ENCODE results near the gene KXD1. TPM values are rescaled to one million over a fixed set of nuclear protein-coding genes. Genes with fewer than 3 reads are reported as not detected.

The KXD1 gene
- 77.7 and 82.8 TPM in 2 replicates for total RNA-seq
- long read RNA-seq, transcript KXD1-201 (5 exons, 1,426 nt) = major isoform, 15 of 17 reads
- long read RNA-seq, partial matches to known transcripts = 0 of 17 reads
- long read RNA-seq, other reads (novel, unspliced or antisense) = 1 of 17 reads

GRCh38 chr19:18557411-18558201 is at the start of gene KXD1:
TSS of gene KXD1 (plus strand) at chr19:18557870. CDS start at chr19:18562057, 4,187 bp downstream.
- Mint-ChIP-seq H3K27ac (peak within 1 kb of the TSS; percentile 92), H3K36me3 (ENCODE audit: insufficient read depth) (no peaks in the 10 kb centered on the region), H3K27me3 (no peaks in the 10 kb centered on the region), H3K4me1 (ENCODE audit: low read depth) (peaks cover 5% of the 10 kb centered on the region), H3K9me3 (ENCODE audit: low read depth) (no peaks in the 10 kb centered on the region), H3K4me3 (ENCODE audit: low read depth) (peak within 1 kb of the TSS; percentile 84)
- DNase-seq (ENCODE audit: low spot score, unreplicated experiment) = peak; percentile 70
- TF ChIP-seq CTCF (IDR thresholded peaks at IDR 0.05; ENCODE audit: unreplicated experiment) = no peak

DNA sequence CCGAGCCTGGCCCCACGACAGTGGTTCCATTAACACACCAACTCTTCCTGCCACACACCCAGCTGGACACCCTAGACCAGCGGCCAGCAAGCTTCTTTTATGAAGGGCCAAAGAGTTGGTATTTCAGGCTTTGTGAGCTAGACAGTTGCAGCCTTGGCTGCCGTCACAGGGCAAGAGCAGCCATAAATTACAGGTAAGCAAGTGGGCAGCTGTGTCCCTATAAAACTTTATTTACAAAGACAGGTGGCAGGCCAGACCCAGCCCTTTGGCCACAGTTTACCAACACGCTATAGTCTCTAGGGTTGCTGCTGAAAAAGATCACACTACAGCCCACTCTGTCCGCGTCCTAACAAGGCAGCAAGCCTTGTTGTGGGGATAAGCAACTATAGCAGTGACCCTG is 49.1 kb upstream of the KXD1 start:
- Mint-ChIP-seq H3K4me1 (ENCODE audit: low read depth) (peaks cover 34% of the 10 kb centered on the region), H3K27me3 (no peaks in the 10 kb centered on the region), H3K4me3 (ENCODE audit: low read depth) (no peak overlapping the region), H3K27ac (no peak overlapping the region), H3K36me3 (ENCODE audit: insufficient read depth) (no peaks in the 10 kb centered on the region), H3K9me3 (ENCODE audit: low read depth) (no peaks in the 10 kb centered on the region)
- DNase-seq (ENCODE audit: low spot score, unreplicated experiment) = no peak
- no peak for TF ChIP-seq CTCF (IDR thresholded peaks at IDR 0.05; ENCODE audit: unreplicated experiment)

DNA sequence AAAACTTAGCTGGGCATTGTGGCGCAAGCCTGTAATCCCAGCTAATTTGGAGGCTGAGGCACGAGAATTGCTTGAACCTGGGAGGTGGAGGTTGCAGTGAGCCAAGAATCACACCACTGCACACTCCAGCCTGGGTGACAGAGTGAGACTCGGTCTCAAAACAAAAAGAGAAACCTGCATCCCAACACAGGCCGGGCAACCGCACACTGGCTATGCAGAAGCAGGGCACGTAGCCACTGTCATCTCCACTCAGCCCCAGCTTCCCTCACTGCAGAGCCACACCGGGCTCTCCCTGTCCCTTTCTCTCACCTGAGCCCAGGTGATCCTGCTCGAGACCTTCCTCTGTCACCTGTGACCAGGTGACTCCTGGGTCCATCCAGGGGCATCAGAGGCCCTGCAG is 47.5 kb upstream of the KXD1 start:
- no peak for TF ChIP-seq CTCF (IDR thresholded peaks at IDR 0.05; ENCODE audit: unreplicated experiment)
- Mint-ChIP-seq H3K4me1 (ENCODE audit: low read depth) (peaks cover 27% of the 10 kb centered on the region), H3K27ac (peak overlapping the region; percentile 59)

GRCh38 chr19:18513868-18514267 is 43.8 kb upstream of the KXD1 start:
- Mint-ChIP-seq H3K27me3 (no peaks in the 10 kb centered on the region), H3K4me1 (ENCODE audit: low read depth) (peaks cover 16% of the 10 kb centered on the region), H3K27ac (no peak overlapping the region), H3K36me3 (ENCODE audit: insufficient read depth) (no peaks in the 10 kb centered on the region), H3K4me3 (ENCODE audit: low read depth) (no peak overlapping the region), H3K9me3 (ENCODE audit: low read depth) (no peaks in the 10 kb centered on the region)
- DNase-seq (ENCODE audit: low spot score, unreplicated experiment) = no peak
- TF ChIP-seq CTCF (IDR thresholded peaks at IDR 0.05; ENCODE audit: unreplicated experiment) = no peak

More for the DNA sequence above, 47.5 kb upstream of the KXD1 start:
- Mint-ChIP-seq H3K27me3 (no peaks in the 10 kb centered on the region), H3K4me3 (ENCODE audit: low read depth) (no peak overlapping the region), H3K9me3 (ENCODE audit: low read depth) (no peaks in the 10 kb centered on the region), H3K36me3 (ENCODE audit: insufficient read depth) (no peaks in the 10 kb centered on the region)
- no peak for DNase-seq (ENCODE audit: low spot score, unreplicated experiment)

DNA sequence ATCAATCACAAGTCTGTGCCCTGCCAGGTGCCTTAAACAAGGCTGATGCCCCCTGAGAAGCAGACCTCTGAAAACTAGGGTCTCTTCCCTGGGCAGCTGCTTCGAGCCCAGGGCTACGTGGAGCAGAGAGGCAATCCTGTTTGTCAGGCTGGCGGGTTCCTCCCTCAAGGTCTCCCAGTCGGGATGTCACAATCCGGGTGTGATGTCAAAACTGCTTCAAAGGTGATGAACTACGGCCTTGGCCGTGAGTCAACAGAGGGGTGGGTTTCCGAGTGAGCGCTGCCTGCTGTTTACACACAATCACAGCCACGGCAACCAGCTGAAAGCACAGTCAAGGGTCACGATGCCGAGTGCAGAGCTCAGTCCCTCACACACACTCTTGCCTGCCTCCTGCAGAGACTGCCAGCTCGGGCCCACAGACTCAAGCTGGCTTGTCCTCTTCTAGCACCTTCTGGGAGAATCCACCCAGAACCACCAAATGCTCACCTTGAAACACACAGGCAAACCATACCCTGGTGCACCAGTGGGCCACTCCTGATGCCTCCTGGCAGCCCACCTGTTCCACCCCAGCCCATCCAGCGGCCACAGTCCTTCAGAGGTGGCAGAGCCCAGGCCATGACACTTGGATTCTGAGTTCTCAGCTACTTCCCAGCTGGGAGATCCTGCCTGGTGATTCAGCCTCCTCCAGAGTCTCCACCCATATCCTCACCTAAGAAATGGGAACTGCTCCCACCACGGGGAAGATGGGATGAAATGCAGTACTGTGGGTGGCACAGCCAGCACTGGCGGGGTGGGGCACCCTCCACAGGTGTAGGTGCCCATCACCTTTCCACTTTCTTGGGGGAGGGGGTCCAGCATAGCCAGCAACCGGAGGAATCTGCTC is 42.6 kb upstream of the KXD1 start:
- no peak for DNase-seq (ENCODE audit: low spot score, unreplicated experiment)
- Mint-ChIP-seq H3K36me3 (ENCODE audit: insufficient read depth) (no peaks in the 10 kb centered on the region), H3K4me3 (ENCODE audit: low read depth) (peak overlapping the region; percentile 21), H3K9me3 (ENCODE audit: low read depth) (no peaks in the 10 kb centered on the region), H3K27ac (peak overlapping the region; percentile 93), H3K4me1 (ENCODE audit: low read depth) (peaks cover 19% of the 10 kb centered on the region), H3K27me3 (no peaks in the 10 kb centered on the region)
- TF ChIP-seq CTCF (IDR thresholded peaks at IDR 0.05; ENCODE audit: unreplicated experiment) = no peak

All from progenitor cell of endocrine pancreas (in vitro differentiated cells).